Left ventricle myocardium inferior (tissue), 1 donor: Measurements from ENCODE around the gene ZCWPW1. TPM values are rescaled to one million over a fixed set of nuclear protein-coding genes. Genes with fewer than 3 reads are reported as not detected.

Source experiments
- DNase-seq: peaks from one replicate; pipeline ENCODE4 v3.0.0-alpha.2; 2020
- H3K27ac ChIP-seq: fragments of 200-600 bp; replicated peaks from 2 replicates; pipeline ENCODE4 v1.8.0; 2021
- H3K27me3 ChIP-seq: fragments of 200-600 bp; 2 replicates; pipeline ENCODE4 v1.8.0; 2021; ENCODE audit warnings: low read depth
- H3K36me3 ChIP-seq: fragments of 200-600 bp; 2 replicates; pipeline ENCODE4 v1.8.0; 2021
- H3K4me1 ChIP-seq: fragments of 200-600 bp; 2 replicates; pipeline ENCODE4 v1.8.0; 2021
- H3K4me3 ChIP-seq: fragments of 200-600 bp; 2 replicates; pipeline ENCODE4 v1.8.0; 2021; ENCODE audit warnings: mild to moderate bottlenecking, moderate library complexity
- H3K9me3 ChIP-seq: fragments of 200-600 bp; replicated peaks from 2 replicates; pipeline ENCODE4 v1.8.0; 2021
- CTCF ChIP-seq: fragments of 200-600 bp; IDR thresholded peaks from 2 replicates; pipeline ENCODE4 v1.8.0; 2021; ENCODE audit warnings: antibody characterized with exemption, mild to moderate bottlenecking, borderline replicate concordance
- intact Hi-C: fragments of 100-400 bp; cut with micrococcal nuclease; formaldehyde crosslinking; loops from one replicate; pipeline ENCODE4 v1.11.0; 2022
- total RNA-seq: library from RNA; stranded (reverse); fragmentation: NEBNext Ultra II Directional; extraction: Animal tissue kit (Norgen Biotek cat#: 25700); gene quantifications from one replicate; pipeline ENCODE4 v1.2.1, GENCODE V29; 2021
- donor health status: DM: no; HTN: yes; CAD: no; lungs with severe emphysema.

ZCWPW1 gene
- total RNA-seq, 1 donor from 2014 or later: 4.6 TPM

GRCh38 chr7:100467638-100468373, 39.3 kb upstream of the ZCWPW1 start:
- peak overlapping the region; percentile 12 for H3K4me3 ChIP-seq
- H3K36me3 ChIP-seq: peaks cover 20% of the 10 kb centered on the region
- no peak for TF ChIP-seq CTCF
- DNase-seq: no peak
- H3K27ac ChIP-seq: peak overlapping the region; percentile 80
- H3K27me3 ChIP-seq: no peaks in the 10 kb centered on the region
- H3K4me1 ChIP-seq: peaks cover 75% of the 10 kb centered on the region
- intact Hi-C loops: loop anchor here (5.0 kb wide), 1 partner anchor 259 kb away; no protein-coding TSS in a partner anchor
- H3K9me3 ChIP-seq: no peaks in the 10 kb centered on the region

GRCh38 chr7:100466653-100467605, 38.4 kb upstream of the ZCWPW1 start:
- peaks cover 18% of the 10 kb centered on the region for H3K36me3 ChIP-seq
- no peak for TF ChIP-seq CTCF
- intact Hi-C loops: loop anchor here (5.0 kb wide), 1 partner anchor 260 kb away; no protein-coding TSS in a partner anchor
- H3K27ac ChIP-seq: peak overlapping the region; percentile 80
- H3K4me3 ChIP-seq: peak overlapping the region; percentile 37
- H3K27me3 ChIP-seq: no peaks in the 10 kb centered on the region
- H3K4me1 ChIP-seq: peaks cover 68% of the 10 kb centered on the region
- no peaks in the 10 kb centered on the region for H3K9me3 ChIP-seq
- no peak for DNase-seq

GRCh38 chr7:100465702-100466311, 37.3 kb upstream of the ZCWPW1 start:
- DNase-seq: peak; percentile 80
- Histone ChIP-seq H3K9me3 (no peaks in the 10 kb centered on the region), H3K4me1 (peaks cover 56% of the 10 kb centered on the region), H3K36me3 (peaks cover 9% of the 10 kb centered on the region), H3K4me3 (peak overlapping the region; percentile 37), H3K27ac (peak overlapping the region; percentile 80), H3K27me3 (no peaks in the 10 kb centered on the region)
- peak; percentile 81 for TF ChIP-seq CTCF
- intact Hi-C loops: loop anchor here (5.0 kb wide), 1 partner anchor 261 kb away; no protein-coding TSS in a partner anchor

- peaks cover 54% of the 10 kb centered on the region for H3K4me1 ChIP-seq
- no peak overlapping the region for H3K4me3 ChIP-seq
- no peak for DNase-seq
- H3K27ac ChIP-seq: peak overlapping the region; percentile 80
- no peaks in the 10 kb centered on the region for H3K9me3 ChIP-seq
- peaks cover 6% of the 10 kb centered on the region for H3K36me3 ChIP-seq
- intact Hi-C loops: loop anchor here (5.0 kb wide), 1 partner anchor 262 kb away; no protein-coding TSS in a partner anchor
- H3K27me3 ChIP-seq: no peaks in the 10 kb centered on the region
- no peak for TF ChIP-seq CTCF
These were observed 36.8 kb upstream of the ZCWPW1 start for GRCh38 chr7:100465299-100465698.

- Histone ChIP-seq H3K36me3 (peaks cover 10% of the 10 kb centered on the region), H3K4me3 (no peak overlapping the region), H3K4me1 (peaks cover 50% of the 10 kb centered on the region), H3K9me3 (no peaks in the 10 kb centered on the region), H3K27ac (no peak overlapping the region), H3K27me3 (no peaks in the 10 kb centered on the region)
- no peak for DNase-seq
- intact Hi-C loops: loop anchor here (5.0 kb wide), 1 partner anchor 263 kb away; no protein-coding TSS in a partner anchor
- TF ChIP-seq CTCF: no peak
These were observed 36.3 kb upstream of the ZCWPW1 start for GRCh38 chr7:100464791-100465190.
